GM15510 (cell line): Measurements from ENCODE around the gene FBP2.

ENCODE experiments used
- POLR2A ChIP-seq: IDR thresholded peaks from 3 replicates; pipeline ENCODE4 v1.6.1; 2011; ENCODE audit warnings: borderline replicate concordance; ENCODE audit not compliant: insufficient read length; ENCODE audit errors: extremely low read depth

Gene FBP2

DNA sequence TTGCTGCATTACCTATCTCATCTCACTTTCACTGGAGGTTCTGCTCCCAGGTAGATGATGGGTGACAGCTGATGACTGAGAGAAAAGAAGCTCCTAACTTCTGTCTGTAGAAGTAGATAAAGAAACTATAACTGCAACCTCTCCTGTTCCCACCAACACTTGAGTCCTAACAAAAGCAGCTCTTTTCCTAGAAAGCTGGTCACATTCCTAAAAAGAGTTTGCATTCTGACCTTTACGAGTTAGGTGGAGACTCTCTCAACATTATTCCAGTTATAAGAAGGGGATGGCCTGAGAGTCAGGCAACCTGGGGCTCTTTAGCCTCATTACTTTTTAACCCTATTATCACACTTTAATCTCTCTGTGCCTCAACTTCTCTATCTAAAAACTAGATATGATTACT, 47.7 kb downstream of the FBP2 start:
- no peak for TF ChIP-seq POLR2A

DNA sequence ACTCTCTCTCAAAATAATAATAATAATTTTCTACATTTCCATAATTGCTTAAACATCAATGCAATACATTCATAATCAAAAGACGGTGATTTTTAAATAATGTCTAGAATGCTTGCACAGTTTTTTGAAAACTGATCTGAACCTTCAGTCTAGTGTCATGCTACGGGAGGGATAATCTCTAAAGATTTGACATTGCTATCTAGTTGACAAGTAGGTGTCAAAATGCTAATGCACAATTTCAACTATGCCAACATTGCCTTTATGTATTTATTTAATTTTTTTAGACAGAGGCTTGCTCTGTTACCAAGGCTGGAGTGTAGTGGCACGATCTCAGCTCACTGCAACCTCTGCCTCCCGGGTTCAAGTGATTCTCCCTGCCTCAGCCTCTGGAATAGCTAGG, 54.7 kb downstream of the FBP2 start:
- TF ChIP-seq POLR2A, result no peak

DNA sequence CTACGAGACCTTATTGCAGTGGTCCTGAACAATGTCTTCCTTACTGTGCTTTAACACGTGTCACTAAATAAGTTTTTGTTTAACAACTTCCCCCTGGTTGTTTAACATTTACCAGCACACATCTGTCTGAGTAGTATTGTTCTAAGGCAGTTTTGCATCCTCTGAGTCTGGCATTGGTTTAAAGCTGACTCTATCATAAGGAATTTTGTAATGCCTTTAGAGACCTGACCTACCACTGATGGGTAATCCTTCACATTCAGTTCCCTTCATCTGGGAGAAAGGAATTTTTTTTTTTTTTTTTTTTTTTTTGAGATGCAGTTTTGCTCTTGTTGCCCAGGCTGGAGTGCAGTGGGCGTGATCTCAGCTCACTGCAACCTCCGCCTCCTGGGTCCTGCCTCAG, 58.7 kb downstream of the FBP2 start:
- TF ChIP-seq POLR2A, result no peak

DNA sequence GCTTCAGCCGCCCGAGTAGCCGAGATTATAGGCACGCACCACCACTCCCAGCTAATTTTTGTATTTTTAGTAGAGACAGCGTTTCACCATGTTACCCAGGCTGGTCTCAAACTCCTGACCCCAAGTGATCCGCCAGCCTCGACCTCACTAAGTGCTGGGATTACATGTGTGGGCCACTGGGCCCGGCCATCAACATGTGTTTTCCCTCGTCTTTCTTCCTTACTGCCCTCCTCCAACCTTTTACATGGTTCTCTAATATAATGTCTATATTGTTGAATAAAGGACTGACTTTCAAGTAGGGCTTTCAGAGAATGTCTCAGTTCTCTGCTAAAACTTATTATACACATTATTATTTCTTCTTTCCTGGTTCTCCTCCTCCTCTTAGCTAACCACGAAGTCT, 60.0 kb downstream of the FBP2 start:
- TF ChIP-seq POLR2A, result no peak

DNA sequence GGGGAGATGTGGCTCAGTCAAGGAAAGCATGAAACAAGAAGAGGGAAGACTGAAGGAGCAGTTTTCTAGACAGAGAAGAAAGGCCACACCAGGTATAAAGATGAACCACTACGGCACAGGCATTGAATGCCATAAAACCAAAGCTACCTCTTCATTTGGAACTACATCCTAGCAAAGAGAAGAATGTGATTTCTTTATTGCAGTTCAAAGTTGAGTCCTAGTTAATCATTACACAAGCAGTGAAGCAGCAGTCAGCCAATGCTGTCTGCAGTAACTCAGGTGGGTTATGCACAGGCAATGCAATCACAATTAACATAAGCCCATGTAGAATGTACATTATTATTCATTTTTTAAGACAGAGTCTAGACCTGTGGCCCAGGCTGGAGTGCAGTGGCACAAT, 60.5 kb downstream of the FBP2 start:
- TF ChIP-seq POLR2A, result no peak

DNA sequence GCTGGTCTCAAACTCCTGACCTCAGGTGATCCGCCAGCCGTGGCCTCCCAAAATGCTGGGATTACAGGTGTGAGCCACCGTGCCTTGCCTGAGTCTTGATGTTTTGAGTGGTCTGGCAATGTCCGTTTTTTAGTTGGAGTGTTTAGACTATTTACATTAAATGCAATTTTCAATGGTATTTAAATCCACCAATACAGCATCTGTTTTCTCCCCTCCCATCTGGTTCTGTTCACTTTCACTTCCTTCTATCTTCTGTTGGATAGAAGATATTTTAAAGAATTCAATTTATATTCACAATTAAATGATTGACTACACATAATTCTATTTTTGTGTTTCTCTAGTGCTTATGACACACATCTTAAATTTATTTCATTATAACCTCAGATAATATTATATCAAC, 64.7 kb downstream of the FBP2 start:
- no peak for TF ChIP-seq POLR2A

DNA sequence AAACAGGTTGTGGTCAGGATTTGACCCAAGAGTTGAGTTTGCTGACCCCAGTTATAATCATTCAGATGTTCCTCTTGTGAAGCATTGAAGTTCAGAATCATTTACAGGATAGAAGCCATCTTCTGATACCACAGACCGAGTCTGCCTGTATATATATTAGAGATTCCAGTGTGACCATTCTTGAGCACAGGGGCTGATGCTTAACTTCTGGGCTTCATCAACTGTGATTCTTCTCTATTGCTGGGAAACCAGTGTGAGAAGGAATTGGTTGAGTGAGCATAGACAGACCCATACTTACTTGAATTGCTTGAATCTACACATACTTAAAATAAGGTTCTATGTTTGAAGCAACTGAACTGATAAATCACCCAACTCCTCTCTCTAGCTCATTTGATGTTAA, 66.7 kb downstream of the FBP2 start:
- TF ChIP-seq POLR2A, result no peak

DNA sequence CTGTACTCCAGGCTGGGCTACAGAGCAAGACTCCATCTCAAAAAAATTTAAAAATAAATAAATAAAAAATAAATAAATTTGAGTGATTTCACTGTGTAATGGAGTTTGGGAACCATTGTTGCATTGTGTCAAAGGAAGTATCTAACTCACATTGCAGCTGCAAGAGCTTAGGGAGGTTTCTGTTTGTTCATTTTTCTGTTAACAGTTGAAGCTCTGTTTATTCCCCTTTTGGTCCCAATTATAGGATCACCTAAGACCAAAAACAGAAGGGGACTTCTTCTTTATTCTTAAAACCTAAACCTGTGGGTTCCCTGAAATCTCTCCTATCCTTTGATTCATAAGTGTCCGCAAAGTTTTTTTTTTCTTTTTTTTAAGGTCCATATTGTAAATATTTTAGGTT, 67.4 kb downstream of the FBP2 start:
- no peak for TF ChIP-seq POLR2A

DNA sequence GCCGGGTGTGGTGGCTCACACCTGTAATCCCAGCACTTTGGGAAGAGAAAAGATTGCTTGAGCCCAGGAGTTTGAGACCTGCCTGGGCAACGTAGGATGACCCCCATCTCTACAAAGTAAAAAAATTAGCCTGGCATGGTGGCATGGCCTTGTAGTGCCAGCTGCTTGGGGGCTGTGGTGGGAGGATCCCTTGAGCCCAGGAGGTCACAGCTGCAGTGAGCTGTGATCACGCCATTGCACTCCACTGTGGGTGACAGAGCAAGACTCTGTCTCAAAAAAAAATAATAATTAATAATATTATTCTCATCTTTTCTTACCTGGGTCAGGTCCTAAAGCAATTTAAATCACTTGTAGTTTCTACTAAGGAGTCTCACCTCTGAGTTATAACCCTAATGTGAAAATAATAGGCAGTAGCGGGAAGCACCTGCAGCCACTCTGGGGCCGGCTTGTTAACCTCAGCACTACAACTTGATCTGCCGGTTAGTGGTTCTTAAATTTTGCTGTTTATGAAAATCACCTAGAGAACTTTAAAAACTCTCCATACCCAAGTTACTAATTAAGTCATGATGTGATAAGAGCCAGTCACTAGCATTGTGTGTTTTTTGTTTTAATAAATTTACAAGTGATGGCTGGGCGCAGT, 68.1 kb downstream of the FBP2 start:
- no peak for TF ChIP-seq POLR2A

DNA sequence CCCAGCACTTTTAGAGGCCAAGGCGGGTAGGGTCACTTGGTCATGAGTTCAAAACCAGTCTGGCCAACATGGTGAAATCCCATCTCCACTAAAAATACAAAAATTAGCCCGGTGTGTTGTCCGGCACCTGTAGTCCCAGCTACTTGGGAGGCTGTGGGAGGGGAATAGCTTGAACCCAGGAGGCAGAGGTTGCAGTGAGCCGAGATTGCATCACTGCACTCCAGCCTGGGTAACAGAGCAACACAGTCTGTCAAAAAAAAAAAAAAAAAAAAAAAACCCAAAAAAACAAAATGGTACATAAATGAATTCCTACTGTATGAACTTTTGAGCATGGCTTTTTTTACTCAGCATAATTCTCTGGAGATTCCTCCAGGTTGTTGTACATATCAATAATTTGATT, 76.4 kb downstream of the FBP2 start:
- TF ChIP-seq POLR2A, result no peak

DNA sequence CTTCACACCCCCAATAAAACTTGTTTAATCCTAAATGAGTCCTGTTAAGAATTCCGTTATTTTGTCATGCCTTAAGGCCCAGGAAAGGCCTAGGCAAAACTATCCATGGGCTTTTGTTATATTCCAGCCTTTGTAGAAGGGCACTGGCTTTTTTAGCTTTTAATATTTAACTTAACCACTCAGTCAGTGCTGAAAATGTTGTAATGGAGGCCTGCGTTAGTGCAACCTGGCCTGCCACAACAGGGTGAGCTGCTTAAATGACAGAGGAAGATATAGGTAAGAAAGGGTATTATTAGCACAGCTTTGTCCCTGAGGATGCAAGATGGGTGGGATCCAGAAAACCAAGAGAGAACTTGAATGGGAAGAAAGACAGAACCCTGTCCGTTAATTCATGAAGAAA, 78.9 kb downstream of the FBP2 start:
- TF ChIP-seq POLR2A, result no peak

DNA sequence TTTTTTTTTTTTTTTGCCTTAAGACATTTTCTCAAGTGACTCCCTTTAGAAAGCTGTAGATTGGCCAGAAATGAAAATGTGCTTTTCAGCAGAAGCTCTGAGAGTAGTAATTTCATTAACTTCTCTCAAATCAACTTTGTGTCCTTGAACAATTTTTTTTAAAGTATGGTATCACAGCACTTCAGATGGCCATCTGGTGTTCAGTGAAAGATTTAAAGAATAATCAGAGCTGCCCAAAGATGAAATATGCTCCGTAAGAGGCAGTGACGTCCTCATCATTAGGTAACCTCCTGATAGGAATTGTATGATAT, 81.7 kb downstream of the FBP2 start:
- TF ChIP-seq POLR2A, result no peak

DNA sequence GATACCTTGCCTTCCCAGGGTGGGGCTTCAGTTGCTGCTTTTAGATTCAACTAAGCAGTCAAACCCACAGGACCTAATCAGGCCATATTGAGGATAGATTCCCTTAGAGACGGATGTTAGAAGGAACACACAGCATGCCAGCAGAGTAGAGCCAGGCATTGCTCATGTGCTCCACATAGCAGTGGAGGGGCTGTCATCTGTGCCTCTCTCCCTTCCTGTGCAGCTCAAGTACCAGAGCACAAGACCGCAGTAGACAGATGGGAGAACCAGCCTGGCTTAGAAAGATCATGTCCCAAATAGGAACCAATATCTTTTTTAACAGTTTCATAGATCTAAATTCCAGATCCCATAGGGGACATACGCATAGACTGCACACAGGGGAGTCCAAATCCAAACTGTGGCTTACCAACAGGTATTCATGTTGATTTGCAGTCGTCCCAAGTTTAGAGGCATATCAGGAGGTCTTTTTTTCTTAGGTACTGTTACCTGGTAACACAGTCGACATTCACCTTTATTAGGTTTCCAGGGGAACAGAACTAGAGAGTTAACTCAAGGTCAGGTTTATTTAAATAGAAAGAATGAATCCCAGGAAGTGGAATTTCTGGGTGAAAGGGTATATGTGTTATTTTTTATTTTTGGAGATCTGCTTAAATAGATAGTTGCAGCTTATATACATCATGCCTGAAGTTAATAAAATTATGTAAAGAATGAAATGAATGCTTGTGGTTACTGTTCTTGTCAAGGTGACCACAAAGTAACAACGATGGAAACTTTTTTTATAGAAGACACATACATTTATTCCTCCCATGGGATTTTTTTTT, 82.3 kb downstream of the FBP2 start:
- TF ChIP-seq POLR2A, result no peak
